NT2/D1 (cell line): Measurements from ENCODE around the gene PPFIBP1.

ENCODE experiments used
- DNase-seq: peaks from one replicate; pipeline ENCODE4 v3.0.0-alpha.2; 2011; ENCODE audit warnings: low read depth, low spot score
- H3K27me3 ChIP-seq: 2 replicates; pipeline ENCODE4 v1.6.0; 2011; ENCODE audit warnings: mild to moderate bottlenecking; ENCODE audit not compliant: insufficient read length, insufficient read depth
- H3K36me3 ChIP-seq: 2 replicates; pipeline ENCODE4 v1.6.1; 2011; ENCODE audit warnings: mild to moderate bottlenecking, low read length, mixed read lengths; ENCODE audit not compliant: insufficient read depth, insufficient read length
- H3K4me1 ChIP-seq: 2 replicates; pipeline ENCODE4 v1.5.1; 2011; ENCODE audit not compliant: insufficient read depth, insufficient read length
- H3K4me3 ChIP-seq: 2 replicates; pipeline ENCODE4 v1.5.1; 2011; ENCODE audit warnings: low read depth; ENCODE audit not compliant: insufficient read length
- H3K9ac ChIP-seq: 2 replicates; pipeline ENCODE4 v1.6.0; 2011; ENCODE audit warnings: low read depth; ENCODE audit not compliant: insufficient read length
- H3K9me3 ChIP-seq: 2 replicates; pipeline ENCODE4 v1.5.1; 2011; ENCODE audit warnings: mild to moderate bottlenecking, low read length; ENCODE audit not compliant: insufficient read depth
- SUZ12 ChIP-seq: IDR thresholded peaks from 2 replicates; pipeline ENCODE4 v1.6.1; 2011; ENCODE audit not compliant: insufficient read length, insufficient read depth; ENCODE audit errors: extremely low read depth
- YY1 ChIP-seq: IDR thresholded peaks from 2 replicates; pipeline ENCODE4 v1.6.1; 2011; ENCODE audit not compliant: insufficient read length, insufficient read depth
- ZNF274 ChIP-seq: IDR thresholded peaks from 2 replicates; pipeline ENCODE4 v1.6.1; 2011; ENCODE audit warnings: mild to moderate bottlenecking, low read depth, low read length

The PPFIBP1 gene

GRCh38 chr12:27491226-27491625 lies 32.8 kb upstream of the PPFIBP1 start:
- DNase-seq: no peak
- Histone ChIP-seq H3K27me3 (no peaks in the 10 kb centered on the region), H3K4me3 (no peak overlapping the region), H3K9ac (no peak overlapping the region), H3K36me3 (no peaks in the 10 kb centered on the region), H3K4me1 (no peaks in the 10 kb centered on the region), H3K9me3 (no peaks in the 10 kb centered on the region)
- no peak for TF ChIP-seq SUZ12
- TF ChIP-seq ZNF274: no peak

- no peak overlapping the region for H3K9ac ChIP-seq
- no peaks in the 10 kb centered on the region for H3K36me3 ChIP-seq
- no peaks in the 10 kb centered on the region for H3K9me3 ChIP-seq
- no peak overlapping the region for H3K4me3 ChIP-seq
- DNase-seq: no peak
- no peak for TF ChIP-seq ZNF274
- no peaks in the 10 kb centered on the region for H3K27me3 ChIP-seq
- H3K4me1 ChIP-seq: no peaks in the 10 kb centered on the region
Measured at GRCh38 chr12:27493260-27493940, 30.6 kb upstream of the PPFIBP1 start.

DNA sequence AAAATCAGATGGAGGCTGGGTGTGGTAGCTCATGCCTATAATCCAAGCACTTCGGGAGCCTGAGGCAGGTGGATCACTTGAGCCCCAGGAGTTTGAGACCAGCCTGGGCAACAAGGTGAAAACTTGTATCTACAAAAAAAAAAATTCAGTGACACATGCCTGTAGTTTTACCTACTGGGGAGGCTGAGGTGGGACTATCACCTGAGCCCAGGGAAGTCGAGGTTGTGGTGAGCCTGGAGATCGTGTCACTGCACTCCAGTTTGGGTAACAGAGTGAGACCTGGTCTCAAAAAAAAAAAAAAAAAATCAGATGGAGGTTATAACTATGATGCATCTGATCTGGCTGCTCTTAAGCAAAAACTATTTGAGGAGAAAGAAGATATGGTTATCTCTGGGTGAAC lies 26.6 kb upstream of the PPFIBP1 start:
- Histone ChIP-seq H3K36me3 (no peaks in the 10 kb centered on the region), H3K9ac (no peak overlapping the region), H3K4me1 (no peaks in the 10 kb centered on the region), H3K4me3 (no peak overlapping the region), H3K9me3 (no peaks in the 10 kb centered on the region), H3K27me3 (no peaks in the 10 kb centered on the region)
- TF ChIP-seq SUZ12 (no peak), YY1 (no peak), ZNF274 (no peak)
- no peak for DNase-seq

GRCh38 chr12:27498149-27498548 lies 25.9 kb upstream of the PPFIBP1 start:
- no peak for DNase-seq
- Histone ChIP-seq H3K36me3 (no peaks in the 10 kb centered on the region), H3K4me1 (no peaks in the 10 kb centered on the region), H3K27me3 (no peaks in the 10 kb centered on the region), H3K9ac (no peak overlapping the region), H3K4me3 (no peak overlapping the region), H3K9me3 (no peaks in the 10 kb centered on the region)
- TF ChIP-seq YY1 (no peak), SUZ12 (no peak), ZNF274 (no peak)

GRCh38 chr12:27498761-27499160 lies 25.2 kb upstream of the PPFIBP1 start:
- no peaks in the 10 kb centered on the region for H3K27me3 ChIP-seq
- no peaks in the 10 kb centered on the region for H3K9me3 ChIP-seq
- H3K9ac ChIP-seq: no peak overlapping the region
- H3K36me3 ChIP-seq: no peaks in the 10 kb centered on the region
- no peak for TF ChIP-seq YY1
- no peak for TF ChIP-seq ZNF274
- no peak for TF ChIP-seq SUZ12
- no peaks in the 10 kb centered on the region for H3K4me1 ChIP-seq
- no peak overlapping the region for H3K4me3 ChIP-seq
- no peak for DNase-seq

GRCh38 chr12:27499377-27499776 lies 24.6 kb upstream of the PPFIBP1 start:
- H3K4me1 ChIP-seq: no peaks in the 10 kb centered on the region
- H3K4me3 ChIP-seq: no peak overlapping the region

DNA sequence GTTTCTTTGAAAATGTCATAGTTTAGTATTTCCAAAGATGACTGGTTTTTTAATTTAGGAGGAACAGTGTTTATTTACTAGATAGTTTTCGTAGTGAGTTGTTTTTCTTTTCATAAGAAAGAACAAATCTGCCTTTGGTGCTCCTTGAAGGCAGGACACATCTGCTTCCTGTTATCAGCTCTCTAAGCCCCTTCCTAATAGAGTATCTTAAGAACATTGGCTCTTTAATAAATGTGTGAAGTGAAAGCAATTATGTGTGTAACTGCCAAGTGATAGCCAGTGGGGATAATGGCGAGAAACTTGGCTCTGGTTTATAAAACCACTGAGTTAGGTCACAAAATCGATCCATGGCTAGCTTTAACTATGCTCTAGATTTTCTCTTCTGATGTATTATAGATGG lies 23.5 kb upstream of the PPFIBP1 start:
- Histone ChIP-seq H3K9me3 (no peaks in the 10 kb centered on the region), H3K9ac (no peak overlapping the region), H3K4me1 (no peaks in the 10 kb centered on the region), H3K4me3 (no peak overlapping the region), H3K36me3 (no peaks in the 10 kb centered on the region), H3K27me3 (no peaks in the 10 kb centered on the region)
- TF ChIP-seq SUZ12 (no peak), ZNF274 (no peak), YY1 (no peak)
- no peak for DNase-seq

More at GRCh38 chr12:27499377-27499776, 24.6 kb upstream of the PPFIBP1 start:
- no peak for DNase-seq
- Histone ChIP-seq H3K9ac (no peak overlapping the region), H3K36me3 (no peaks in the 10 kb centered on the region), H3K27me3 (no peaks in the 10 kb centered on the region), H3K9me3 (no peaks in the 10 kb centered on the region)
- TF ChIP-seq SUZ12: no peak
- no peak for TF ChIP-seq YY1
- TF ChIP-seq ZNF274: no peak

DNA sequence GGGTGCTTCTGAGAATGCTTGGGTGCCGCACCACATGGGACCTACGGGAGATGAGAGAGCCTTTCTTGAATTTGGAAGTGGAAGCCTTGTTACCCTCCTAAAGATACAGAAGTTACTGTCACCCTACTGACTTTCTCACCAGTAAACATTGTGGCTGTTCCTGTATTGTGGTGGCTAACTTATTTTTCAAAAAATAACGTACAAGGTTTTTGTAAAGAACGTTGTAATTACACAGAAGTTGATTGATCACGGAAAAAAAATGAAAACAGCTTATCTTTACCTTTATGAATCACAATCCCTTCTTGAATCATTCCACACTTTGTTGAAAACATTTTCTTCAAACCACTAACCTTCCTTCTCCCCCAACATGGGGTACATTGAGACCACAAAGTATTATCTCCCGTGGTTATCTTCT lies 22.0 kb upstream of the PPFIBP1 start:
- H3K27me3 ChIP-seq: no peaks in the 10 kb centered on the region
- no peak overlapping the region for H3K4me3 ChIP-seq
- no peaks in the 10 kb centered on the region for H3K4me1 ChIP-seq
- DNase-seq: no peak
- no peaks in the 10 kb centered on the region for H3K36me3 ChIP-seq
- H3K9me3 ChIP-seq: no peaks in the 10 kb centered on the region
- TF ChIP-seq ZNF274 (no peak), YY1 (no peak), SUZ12 (no peak)
- H3K9ac ChIP-seq: no peak overlapping the region
